Activated CD8-positive, alpha-beta T cell treated with anti-CD3 and anti-CD28 coated beads for 36 hours (primary cell): ENCODE results near the gene DNASE1L3. TPM values are rescaled to one million over a fixed set of nuclear protein-coding genes. Genes with fewer than 3 reads are reported as not detected.

ENCODE experiments used
- ATAC-seq: fragments of 200-7000 bp; cut with Tn5 transposase; one replicate; pipeline ENCODE4 v1.10.0; 2021; ENCODE audit warnings: mild to moderate bottlenecking, moderate library complexity
- CTCF ChIA-PET: fragments of 350-600 bp; sonication (Branson Sonifier 250); formaldehyde crosslinking; loops from one replicate; lab custom pipeline; 2021; ENCODE audit warnings: antibody characterized with exemption; lab: Charles Lee
- POLR2A ChIA-PET: fragments of 350-600 bp; sonication (Branson Sonifier 250); formaldehyde crosslinking; loops from one replicate; lab custom pipeline; 2021; ENCODE audit warnings: antibody characterized with exemption; lab: Charles Lee
- DNase-seq: peaks from one replicate; pipeline ENCODE4 v3.0.0-alpha.2; 2020
- H3K27ac Mint-ChIP-seq: one replicate; pipeline ENCODE4 v1.8.0; 2021; ENCODE audit warnings: mild to moderate bottlenecking, mixed read lengths
- H3K27me3 Mint-ChIP-seq: one replicate; pipeline ENCODE4 v1.8.0; 2021; ENCODE audit warnings: mixed read lengths
- H3K36me3 Mint-ChIP-seq: one replicate; pipeline ENCODE4 v1.8.0; 2021; ENCODE audit warnings: low read depth, mixed read lengths
- H3K4me1 Mint-ChIP-seq: one replicate; pipeline ENCODE4 v1.8.0; 2021; ENCODE audit warnings: low read depth, mixed read lengths
- H3K4me3 Mint-ChIP-seq: one replicate; pipeline ENCODE4 v1.8.0; 2021; ENCODE audit warnings: mild to moderate bottlenecking, moderate library complexity, mixed read lengths
- H3K9me3 Mint-ChIP-seq: one replicate; pipeline ENCODE4 v1.8.0; 2021; ENCODE audit warnings: mixed read lengths
- intact Hi-C: fragments of 100-400 bp; cut with micrococcal nuclease; formaldehyde crosslinking; loops from one replicate; pipeline ENCODE4 v1.10.0; 2022
- total RNA-seq, 2 experiments: library from RNA; stranded (reverse); gene quantifications; one replicate each; pipeline ENCODE4 v1.2.3, GENCODE V29; 2021
- TF ChIP-seq, protein P1 (sequence below): fragments of 200-600 bp; IDR thresholded peaks from one replicate; pipeline ENCODE4 v1.8.0; 2022; ENCODE audit warnings: antibody characterized with exemption, mild to moderate bottlenecking

The DNASE1L3 gene
- total RNA-seq, 2 experiments from 2014 or later, result not detected

- TF ChIP-seq, protein P1, sequence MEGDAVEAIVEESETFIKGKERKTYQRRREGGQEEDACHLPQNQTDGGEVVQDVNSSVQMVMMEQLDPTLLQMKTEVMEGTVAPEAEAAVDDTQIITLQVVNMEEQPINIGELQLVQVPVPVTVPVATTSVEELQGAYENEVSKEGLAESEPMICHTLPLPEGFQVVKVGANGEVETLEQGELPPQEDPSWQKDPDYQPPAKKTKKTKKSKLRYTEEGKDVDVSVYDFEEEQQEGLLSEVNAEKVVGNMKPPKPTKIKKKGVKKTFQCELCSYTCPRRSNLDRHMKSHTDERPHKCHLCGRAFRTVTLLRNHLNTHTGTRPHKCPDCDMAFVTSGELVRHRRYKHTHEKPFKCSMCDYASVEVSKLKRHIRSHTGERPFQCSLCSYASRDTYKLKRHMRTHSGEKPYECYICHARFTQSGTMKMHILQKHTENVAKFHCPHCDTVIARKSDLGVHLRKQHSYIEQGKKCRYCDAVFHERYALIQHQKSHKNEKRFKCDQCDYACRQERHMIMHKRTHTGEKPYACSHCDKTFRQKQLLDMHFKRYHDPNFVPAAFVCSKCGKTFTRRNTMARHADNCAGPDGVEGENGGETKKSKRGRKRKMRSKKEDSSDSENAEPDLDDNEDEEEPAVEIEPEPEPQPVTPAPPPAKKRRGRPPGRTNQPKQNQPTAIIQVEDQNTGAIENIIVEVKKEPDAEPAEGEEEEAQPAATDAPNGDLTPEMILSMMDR, result no peak
- Mint-ChIP-seq H3K27ac (no peak overlapping the region), H3K36me3 (peaks cover 3% of the 10 kb centered on the region), H3K27me3 (peaks cover 4% of the 10 kb centered on the region), H3K4me1 (peaks cover 5% of the 10 kb centered on the region), H3K4me3 (no peak overlapping the region), H3K9me3 (peaks cover 3% of the 10 kb centered on the region)
- intact Hi-C loops, result no loop called here
- no peak for ATAC-seq
- ChIA-PET CTCF (interaction anchor here (1.0 to 6.3 kb wide), 3 partner anchors 10 to 21 kb away, joined by 3 to 30 read pairs (median 5); no protein-coding TSS in a partner anchor), POLR2A (no interaction called here)
- no peak for DNase-seq
Observed at GRCh38 chr3:58198804-58199203, 12.0 kb downstream of the DNASE1L3 start.

- CTCF ChIA-PET, result interaction anchor here (1.0 to 6.3 kb wide), 2 partner anchors 9 to 21 kb away, joined by 3 to 30 read pairs; no protein-coding TSS in a partner anchor
- DNase-seq (no peak), ATAC-seq (no peak)
- H3K27me3 Mint-ChIP-seq, result peaks cover 4% of the 10 kb centered on the region
- H3K27ac Mint-ChIP-seq, result no peak overlapping the region
- no peak overlapping the region for H3K4me3 Mint-ChIP-seq
- POLR2A ChIA-PET, result no interaction called here
- peaks cover 5% of the 10 kb centered on the region for H3K4me1 Mint-ChIP-seq
- TF ChIP-seq, protein P1, result no peak
- H3K9me3 Mint-ChIP-seq, result peaks cover 3% of the 10 kb centered on the region
- intact Hi-C loops, result no loop called here
- H3K36me3 Mint-ChIP-seq, result peaks cover 3% of the 10 kb centered on the region
Observed at GRCh38 chr3:58198362-58198761, 12.4 kb downstream of the DNASE1L3 start.

DNA sequence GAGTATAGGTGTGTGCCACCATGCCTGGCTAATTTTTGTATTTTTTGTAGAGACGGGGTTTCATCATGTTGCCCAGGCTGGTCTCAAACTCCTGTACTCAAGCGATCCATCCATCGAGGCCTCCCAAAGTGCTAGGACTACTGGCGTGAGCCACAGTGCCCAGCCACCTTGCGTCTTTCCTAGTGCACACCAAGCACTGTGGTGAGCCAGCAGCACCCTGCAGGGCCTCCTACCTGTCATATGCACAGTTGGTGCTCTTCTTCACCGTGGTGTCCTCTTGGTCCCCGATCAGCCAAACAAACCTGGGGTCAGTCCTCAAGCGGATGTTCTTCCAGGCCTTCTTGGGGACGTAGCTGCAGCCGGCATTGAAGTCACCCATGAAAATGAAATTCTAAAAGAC lies 13.2 kb downstream of the DNASE1L3 start:
- DNase-seq, result no peak
- no peak overlapping the region for H3K4me3 Mint-ChIP-seq
- no peak for ATAC-seq
- H3K27me3 Mint-ChIP-seq, result no peaks in the 10 kb centered on the region
- intact Hi-C loops, result no loop called here
- ChIA-PET POLR2A (interaction anchor here (0.6 kb wide), 1 partner anchor 174 kb away, joined by 3 read pairs; no protein-coding TSS in a partner anchor), CTCF (interaction anchor here (1.1 to 1.5 kb wide), 3 partner anchors 10 to 21 kb away, joined by 3 to 11 read pairs (median 8); no protein-coding TSS in a partner anchor)
- H3K27ac Mint-ChIP-seq, result no peak overlapping the region
- peaks cover 5% of the 10 kb centered on the region for H3K4me1 Mint-ChIP-seq
- H3K9me3 Mint-ChIP-seq, result peaks cover 3% of the 10 kb centered on the region
- peaks cover 1% of the 10 kb centered on the region for H3K36me3 Mint-ChIP-seq
- TF ChIP-seq, protein P1, result no peak

GRCh38 chr3:58193682-58194407 lies 16.9 kb downstream of the DNASE1L3 start:
- no peak for ATAC-seq

More at GRCh38 chr3:58193682-58194407, 16.9 kb downstream of the DNASE1L3 start:
- no peak overlapping the region for H3K27ac Mint-ChIP-seq
- H3K9me3 Mint-ChIP-seq, result no peaks in the 10 kb centered on the region
- peaks cover 3% of the 10 kb centered on the region for H3K4me1 Mint-ChIP-seq
- CTCF ChIA-PET, result interaction anchor here (0.8 to 1.6 kb wide), 2 partner anchors 10 to 26 kb away, joined by 3 to 6 read pairs; no protein-coding TSS in a partner anchor
- DNase-seq, result no peak
- no peak overlapping the region for H3K4me3 Mint-ChIP-seq
- TF ChIP-seq, protein P1, result no peak
- H3K27me3 Mint-ChIP-seq, result no peaks in the 10 kb centered on the region
- H3K36me3 Mint-ChIP-seq, result no peaks in the 10 kb centered on the region
- POLR2A ChIA-PET, result no interaction called here
- intact Hi-C loops, result no loop called here
